Effector memory CD4-positive, alpha-beta T cell (primary cell): ENCODE results near the gene PRKRA.
"Not testable (repeated sequence)": the region's sequence is repeated elsewhere in the genome, so short reads cannot be mapped to it uniquely, and the experiment has no call there.

Experiments
- DNase-seq, 3 donors: peaks; one replicate each; pipeline ENCODE4 v3.0.0-alpha.2; 2020
- H3K27ac ChIP-seq: 2 replicates; pipeline ENCODE4 v1.7.0; 2013; ENCODE audit warnings: mild to moderate bottlenecking, low read length, moderate library complexity; ENCODE audit not compliant: insufficient read depth, poor library complexity, severe bottlenecking
- H3K27me3 ChIP-seq: replicated peaks from 2 replicates; pipeline ENCODE4 v1.7.0; 2013; ENCODE audit warnings: mild to moderate bottlenecking, low read length; ENCODE audit not compliant: insufficient read depth, control insufficient read depth, poor library complexity, severe bottlenecking
- H3K36me3 ChIP-seq: 2 replicates; pipeline ENCODE4 v1.7.0; 2013; ENCODE audit warnings: mild to moderate bottlenecking, low read length, moderate library complexity; ENCODE audit not compliant: control insufficient read depth, insufficient read depth
- H3K4me1 ChIP-seq: 2 replicates; pipeline ENCODE4 v1.7.0; 2013; ENCODE audit warnings: low read length, mild to moderate bottlenecking; ENCODE audit not compliant: control insufficient read depth, insufficient read depth, poor library complexity, severe bottlenecking
- H3K4me3 ChIP-seq: 2 replicates; pipeline ENCODE4 v1.7.0; 2013; ENCODE audit warnings: low read length, low read depth, mild to moderate bottlenecking; ENCODE audit not compliant: insufficient read depth, poor library complexity, severe bottlenecking
- H3K9me3 ChIP-seq: 2 replicates; pipeline ENCODE4 v1.7.0; 2013; ENCODE audit warnings: mild to moderate bottlenecking, low read length, moderate library complexity; ENCODE audit not compliant: control insufficient read depth

Gene PRKRA

GRCh38 chr2:178429336-178429735, 21.6 kb downstream of the PRKRA start:
- Histone ChIP-seq H3K27me3 (no peaks in the 10 kb centered on the region), H3K9me3 (no peaks in the 10 kb centered on the region), H3K4me3 (no peak overlapping the region), H3K27ac (no peak overlapping the region), H3K4me1 (no peaks in the 10 kb centered on the region), H3K36me3 (peaks cover 26% of the 10 kb centered on the region)
- DNase-seq = no peak

- peaks cover 22% of the 10 kb centered on the region for H3K36me3 ChIP-seq
- no peaks in the 10 kb centered on the region for H3K27me3 ChIP-seq
- DNase-seq = no peak
- no peak overlapping the region for H3K27ac ChIP-seq
- H3K4me1 ChIP-seq = no peaks in the 10 kb centered on the region
- no peaks in the 10 kb centered on the region for H3K9me3 ChIP-seq
- no peak overlapping the region for H3K4me3 ChIP-seq
Observed at GRCh38 chr2:178428396-178428806, 22.6 kb downstream of the PRKRA start.

GRCh38 chr2:178427458-178427857, 23.5 kb downstream of the PRKRA start:
- H3K9me3 ChIP-seq = no peaks in the 10 kb centered on the region
- peaks cover 17% of the 10 kb centered on the region for H3K36me3 ChIP-seq
- no peak for DNase-seq
- H3K27me3 ChIP-seq = no peaks in the 10 kb centered on the region
- no peak overlapping the region for H3K27ac ChIP-seq
- H3K4me1 ChIP-seq = no peaks in the 10 kb centered on the region
- H3K4me3 ChIP-seq = no peak overlapping the region

DNA sequence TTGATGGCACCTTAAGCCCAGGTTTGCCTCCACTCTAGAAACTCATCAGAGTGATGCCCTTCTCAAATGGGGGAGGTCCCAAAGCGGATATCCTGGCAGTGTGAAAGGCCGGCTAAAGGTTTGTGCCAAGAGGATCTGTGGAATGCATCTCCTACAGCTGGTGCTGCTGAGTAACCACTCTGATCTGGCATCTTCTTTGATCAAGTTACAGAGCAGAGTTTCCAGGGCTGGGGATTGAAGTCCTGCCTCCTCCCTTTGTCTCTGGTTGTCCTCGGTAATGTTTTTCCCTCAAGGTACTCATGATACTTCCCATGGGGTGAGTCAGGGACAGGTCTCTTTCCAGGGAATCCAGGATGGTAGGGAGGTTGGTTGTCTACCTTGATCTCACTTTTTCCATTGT, 24.6 kb downstream of the PRKRA start:
- Histone ChIP-seq H3K36me3 (peaks cover 11% of the 10 kb centered on the region), H3K27me3 (no peaks in the 10 kb centered on the region), H3K27ac (no peak overlapping the region), H3K4me3 (no peak overlapping the region), H3K9me3 (no peaks in the 10 kb centered on the region), H3K4me1 (no peaks in the 10 kb centered on the region)
- DNase-seq = no peak

GRCh38 chr2:178425255-178425827, 25.6 kb downstream of the PRKRA start:
- H3K9me3 ChIP-seq = no peaks in the 10 kb centered on the region
- H3K27ac ChIP-seq = no peak overlapping the region
- H3K4me1 ChIP-seq = no peaks in the 10 kb centered on the region
- no peaks in the 10 kb centered on the region for H3K27me3 ChIP-seq
- peaks cover 7% of the 10 kb centered on the region for H3K36me3 ChIP-seq
- no peak for DNase-seq
- H3K4me3 ChIP-seq = no peak overlapping the region

DNA sequence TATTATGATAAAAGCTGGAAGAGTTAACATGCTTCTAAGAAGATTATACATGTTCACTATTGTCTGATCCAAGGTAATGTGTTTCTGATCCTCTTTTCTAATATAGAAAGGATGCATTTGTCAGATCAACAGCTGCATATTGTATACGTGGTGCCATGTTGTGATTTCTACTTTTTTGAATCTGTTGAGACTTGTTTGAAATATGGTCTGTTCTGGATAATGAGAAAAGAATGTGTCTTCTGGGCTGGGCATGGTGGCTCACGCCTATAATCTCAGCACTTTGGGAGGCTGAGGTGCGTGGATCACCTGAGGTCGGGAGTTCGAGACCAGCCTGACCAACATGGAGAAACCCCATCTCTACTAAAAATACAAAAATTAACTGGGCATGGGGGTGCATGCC, 27.2 kb downstream of the PRKRA start:
- not testable (repeated sequence) for DNase-seq

GRCh38 chr2:178422097-178422496, 28.9 kb downstream of the PRKRA start:
- Histone ChIP-seq H3K27ac (no peak overlapping the region), H3K36me3 (no peaks in the 10 kb centered on the region), H3K27me3 (no peaks in the 10 kb centered on the region), H3K4me3 (no peak overlapping the region), H3K9me3 (no peaks in the 10 kb centered on the region), H3K4me1 (no peaks in the 10 kb centered on the region)
- DNase-seq = no peak

More for the DNA sequence above, 27.2 kb downstream of the PRKRA start:
- not testable (repeated sequence) for H3K27me3 ChIP-seq, H3K4me3 ChIP-seq, H3K4me1 ChIP-seq, H3K9me3 ChIP-seq, H3K36me3 ChIP-seq, H3K27ac ChIP-seq

DNA sequence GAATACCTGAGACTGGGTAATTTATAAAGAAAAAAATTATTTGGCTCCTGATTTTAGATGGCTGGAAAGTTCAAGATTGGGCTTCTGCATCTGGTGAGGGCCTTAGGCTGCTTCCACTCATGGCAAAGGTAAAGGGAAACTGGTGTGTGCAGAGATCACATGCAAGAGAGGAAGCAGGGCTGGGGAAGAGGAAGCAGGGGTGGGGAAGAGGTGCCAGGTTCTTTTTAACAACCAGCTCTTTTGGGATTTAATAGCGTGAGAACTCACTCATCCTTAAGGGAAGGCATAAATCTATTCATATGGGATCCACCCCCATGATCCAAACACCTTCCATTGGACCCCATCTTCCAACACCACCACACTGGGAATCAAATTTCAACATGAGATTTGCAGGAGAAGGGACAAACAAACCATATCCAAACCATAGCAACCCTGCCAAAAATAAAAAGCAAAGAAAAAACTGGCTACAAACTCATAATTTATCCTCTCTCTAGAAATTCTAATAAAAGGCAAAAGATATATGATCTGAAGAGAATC, 30.4 kb downstream of the PRKRA start:
- Histone ChIP-seq H3K27ac (no peak overlapping the region), H3K27me3 (no peaks in the 10 kb centered on the region), H3K9me3 (no peaks in the 10 kb centered on the region), H3K4me3 (no peak overlapping the region), H3K4me1 (no peaks in the 10 kb centered on the region), H3K36me3 (no peaks in the 10 kb centered on the region)
- no peak for DNase-seq

DNA sequence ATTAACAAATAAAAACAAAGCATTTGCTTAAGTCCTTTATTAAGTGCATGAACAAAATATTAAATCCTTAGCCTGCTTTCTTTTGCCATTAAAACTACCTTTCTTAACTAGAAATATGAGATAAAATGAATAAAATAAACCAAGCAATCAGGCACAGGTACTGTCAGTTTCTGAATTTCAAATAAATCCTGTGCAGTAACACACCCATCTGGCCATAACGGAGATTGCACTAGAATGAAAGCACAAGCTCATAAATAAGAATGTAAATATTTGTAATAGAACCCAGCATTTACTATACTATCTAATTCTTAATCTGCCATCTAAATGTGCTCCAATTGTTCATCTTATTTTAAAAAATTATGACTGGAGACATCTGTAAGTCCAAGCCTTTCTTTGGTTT, 31.9 kb downstream of the PRKRA start:
- Histone ChIP-seq H3K4me1 (no peaks in the 10 kb centered on the region), H3K27me3 (no peaks in the 10 kb centered on the region), H3K36me3 (no peaks in the 10 kb centered on the region), H3K27ac (no peak overlapping the region), H3K9me3 (no peaks in the 10 kb centered on the region), H3K4me3 (no peak overlapping the region)
- no peak for DNase-seq

DNA sequence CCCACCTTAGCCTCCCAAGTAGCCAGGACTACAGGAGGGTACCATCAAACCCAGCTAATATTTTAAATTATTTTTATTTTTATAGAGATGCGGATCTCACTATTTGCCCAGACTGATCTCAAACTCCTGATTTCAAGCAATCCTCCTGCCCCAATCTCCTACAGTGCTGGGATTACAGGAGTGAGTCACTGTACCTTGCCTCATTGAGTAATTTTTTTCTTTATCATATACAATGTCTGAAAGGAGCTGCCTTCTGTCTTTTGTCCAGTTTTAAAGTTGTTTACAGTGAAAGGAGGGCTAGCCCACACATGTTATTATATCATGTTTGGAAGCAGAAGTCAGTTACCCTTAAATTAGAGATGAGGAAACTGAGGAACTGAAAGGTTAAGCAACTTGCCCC, 32.5 kb downstream of the PRKRA start:
- Histone ChIP-seq H3K4me3 (no peak overlapping the region), H3K27me3 (no peaks in the 10 kb centered on the region), H3K27ac (no peak overlapping the region), H3K9me3 (no peaks in the 10 kb centered on the region), H3K4me1 (no peaks in the 10 kb centered on the region), H3K36me3 (no peaks in the 10 kb centered on the region)
- no peak for DNase-seq
